ENCODE data around the gene SERPINB7.

Gene SERPINB7

GRCh38 chr18:63848159-63848558 lies 72.9 kb downstream of the SERPINB7 start:
- no peak for DNase-seq (ENCODE audit: low read depth in 2 of 2)

GRCh38 chr18:63850020-63850419 lies 74.8 kb downstream of the SERPINB7 start:
- peak in 1 of 2 experiments; percentile 2 for DNase-seq (ENCODE audit: low read depth in 2 of 2)

- DNase-seq (ENCODE audit: low read depth in 2 of 2) = no peak
Observed at GRCh38 chr18:63850636-63851035, 75.4 kb downstream of the SERPINB7 start.

All from stimulated activated CD4-positive, alpha-beta T cell treated with anti-CD3 and anti-CD28 coated beads, Interleukin-12 subunit alpha, Interleukin-12 subunit beta, amount 100 ng/mL, for 24 hours (primary cell).